HepG2 (cell line): ENCODE data around the gene SLCO4A1. TPM values are rescaled to one million over a fixed set of nuclear protein-coding genes. Genes with fewer than 3 reads are reported as not detected.

Experiments
- GTF3A ChIP-seq: sonication (generic); formaldehyde crosslinking; conservative IDR thresholded peaks from 2 replicates; pipeline ENCODE4 v1.4.0; 2020; ENCODE audit warnings: mild to moderate bottlenecking, missing genetic modification reagents
- HDAC6 ChIP-seq: fragments of 200-600 bp; sonication (generic); IDR thresholded peaks from 2 replicates; pipeline ENCODE4 v1.7.0; 2017; ENCODE audit warnings: mild to moderate bottlenecking, antibody characterized with exemption, low read length, low read depth
- ISL2 ChIP-seq: sonication (generic); formaldehyde crosslinking; IDR thresholded peaks from 2 replicates; pipeline ENCODE4 v1.5.0; 2020; ENCODE audit warnings: missing genetic modification reagents
- KLF9 ChIP-seq: IDR thresholded peaks from 2 replicates; pipeline ENCODE4 v1.6.1; 2016; ENCODE audit warnings: low read depth
- MAZ ChIP-seq, 2 experiments: sonication (generic) in 1 of 2; formaldehyde crosslinking in 1 of 2; IDR thresholded peaks; 2 replicates each; pipeline versions ENCODE4 v1.5.0 to v1.6.1; 2012 to 2020; ENCODE audit warnings: low read depth in 2 of 2, mild to moderate bottlenecking in 2 of 2, borderline replicate concordance in 1 of 2, improper control_type of control experiment in 1 of 2, low read length in 1 of 2, missing genetic modification reagents in 1 of 2, moderate library complexity in 1 of 2
- RFXANK ChIP-seq: IDR thresholded peaks from 2 replicates; pipeline ENCODE4 v1.6.1; 2016
- SKI ChIP-seq: fragments of 450-650 bp; IDR thresholded peaks from one replicate; pipeline ENCODE4 v1.6.1; 2018; ENCODE audit warnings: mild to moderate bottlenecking; ENCODE audit not compliant: partially characterized antibody
- SP2 ChIP-seq: sonication (generic); formaldehyde crosslinking; IDR thresholded peaks from 2 replicates; pipeline ENCODE4 v1.5.1; 2020; ENCODE audit warnings: mild to moderate bottlenecking, missing genetic modification reagents
- TIGD3 ChIP-seq: sonication (generic); formaldehyde crosslinking; IDR thresholded peaks from 2 replicates; pipeline ENCODE4 v1.5.1; 2020; ENCODE audit warnings: mild to moderate bottlenecking, missing genetic modification reagents, borderline replicate concordance
- ZNF337 ChIP-seq: sonication (generic); formaldehyde crosslinking; IDR thresholded peaks from 2 replicates; pipeline ENCODE4 v1.5.1; 2020; ENCODE audit warnings: missing genetic modification reagents, low read depth, mild to moderate bottlenecking, borderline replicate concordance
- ZNF33A ChIP-seq: sonication (generic); formaldehyde crosslinking; IDR thresholded peaks from 2 replicates; pipeline ENCODE4 v1.5.1; 2020; ENCODE audit warnings: missing genetic modification reagents, mild to moderate bottlenecking, moderate library complexity, borderline replicate concordance
- ZNF576 ChIP-seq: sonication (generic); formaldehyde crosslinking; IDR thresholded peaks from 2 replicates; pipeline ENCODE4 v1.4.0; 2020; ENCODE audit warnings: mild to moderate bottlenecking, missing genetic modification reagents
- ZNF614 ChIP-seq: IDR thresholded peaks from 2 replicates; pipeline ENCODE4 v1.6.1; 2018; ENCODE audit warnings: missing biosample characterization, missing genetic modification reagents, inconsistent platforms, borderline replicate concordance
- ZNF687 ChIP-seq: sonication (generic); formaldehyde crosslinking; IDR thresholded peaks from 2 replicates; pipeline ENCODE4 v1.5.1; 2020; ENCODE audit warnings: mild to moderate bottlenecking, missing genetic modification reagents, moderate library complexity
- ZNF83 ChIP-seq: sonication (generic); formaldehyde crosslinking; IDR thresholded peaks from 2 replicates; pipeline ENCODE4 v1.4.0; 2020; ENCODE audit warnings: missing genetic modification reagents, mild to moderate bottlenecking, borderline replicate concordance
- polyA plus RNA-seq, 8 experiments: library from polyadenylated mRNA; depleted of rRNA in 3 of 8; stranded (reverse) in 7 of 8; unstranded in 1 of 8; fragments of >200 nt; fragmentation: Illumina TruSeq in 4 of 8; extraction: Trizol in 4 of 8; gene quantifications; 2 replicates each; pipeline versions ENCODE4 v1.2.1 to v1.2.3, GENCODE V29; 2011 to 2016; ENCODE audit warnings: low read depth in 4 of 8, missing spikeins in 1 of 8, mixed read lengths in 1 of 8; ENCODE audit not compliant: insufficient read depth in 1 of 8
- total RNA-seq, 5 experiments: library from RNA; depleted of rRNA; stranded (reverse); fragments of >200 nt; fragmentation: Illumina TruSeq; extraction: Trizol; gene quantifications; 2 replicates each; pipeline ENCODE4 v1.2.3, GENCODE V29; 2016; ENCODE audit warnings: low read depth in 1 of 5
- TF ChIP-seq, protein P1 (sequence below): sonication (generic); formaldehyde crosslinking; IDR thresholded peaks from 2 replicates; pipeline ENCODE4 v1.5.0; 2020; ENCODE audit warnings: missing genetic modification reagents
- TF ChIP-seq, protein P2 (sequence below): sonication (generic); formaldehyde crosslinking; IDR thresholded peaks from 2 replicates; pipeline ENCODE4 v1.4.0; 2020; ENCODE audit warnings: mild to moderate bottlenecking, missing genetic modification reagents

SLCO4A1 gene
- total and polyA plus RNA-seq, 2 of the 13 experiments (the other 11 are each of a cell fraction or from before 2014, with no cell fraction given): 55.5 to 112 TPM

- TF ChIP-seq KLF9 (CRISPR knock-in tag) (no peak), MAZ (IDR thresholded peaks at IDR 0.05; ENCODE audit: borderline replicate concordance, low read depth, low read length) (no peak), MAZ (CRISPR knock-in tag; IDR thresholded peaks at IDR 0.05; ENCODE audit: low read depth) (no peak), ZNF614 (no peak), ISL2 (no peak), SP2 (no peak), HDAC6 (no peak), ZNF83 (CRISPR knock-in tag) (no peak), SKI (no peak), TIGD3 (CRISPR knock-in tag) (no peak), ZNF337 (CRISPR knock-in tag) (no peak), ZNF687 (CRISPR knock-in tag) (no peak), GTF3A (CRISPR knock-in tag) (no peak), ZNF33A (CRISPR knock-in tag) (no peak), ZNF576 (CRISPR knock-in tag) (no peak), RFXANK (CRISPR knock-in tag) (no peak)
- TF ChIP-seq, protein P1, sequence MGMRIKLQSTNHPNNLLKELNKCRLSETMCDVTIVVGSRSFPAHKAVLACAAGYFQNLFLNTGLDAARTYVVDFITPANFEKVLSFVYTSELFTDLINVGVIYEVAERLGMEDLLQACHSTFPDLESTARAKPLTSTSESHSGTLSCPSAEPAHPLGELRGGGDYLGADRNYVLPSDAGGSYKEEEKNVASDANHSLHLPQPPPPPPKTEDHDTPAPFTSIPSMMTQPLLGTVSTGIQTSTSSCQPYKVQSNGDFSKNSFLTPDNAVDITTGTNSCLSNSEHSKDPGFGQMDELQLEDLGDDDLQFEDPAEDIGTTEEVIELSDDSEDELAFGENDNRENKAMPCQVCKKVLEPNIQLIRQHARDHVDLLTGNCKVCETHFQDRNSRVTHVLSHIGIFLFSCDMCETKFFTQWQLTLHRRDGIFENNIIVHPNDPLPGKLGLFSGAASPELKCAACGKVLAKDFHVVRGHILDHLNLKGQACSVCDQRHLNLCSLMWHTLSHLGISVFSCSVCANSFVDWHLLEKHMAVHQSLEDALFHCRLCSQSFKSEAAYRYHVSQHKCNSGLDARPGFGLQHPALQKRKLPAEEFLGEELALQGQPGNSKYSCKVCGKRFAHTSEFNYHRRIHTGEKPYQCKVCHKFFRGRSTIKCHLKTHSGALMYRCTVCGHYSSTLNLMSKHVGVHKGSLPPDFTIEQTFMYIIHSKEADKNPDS (CRISPR knock-in tag): no peak
- TF ChIP-seq, protein P2, sequence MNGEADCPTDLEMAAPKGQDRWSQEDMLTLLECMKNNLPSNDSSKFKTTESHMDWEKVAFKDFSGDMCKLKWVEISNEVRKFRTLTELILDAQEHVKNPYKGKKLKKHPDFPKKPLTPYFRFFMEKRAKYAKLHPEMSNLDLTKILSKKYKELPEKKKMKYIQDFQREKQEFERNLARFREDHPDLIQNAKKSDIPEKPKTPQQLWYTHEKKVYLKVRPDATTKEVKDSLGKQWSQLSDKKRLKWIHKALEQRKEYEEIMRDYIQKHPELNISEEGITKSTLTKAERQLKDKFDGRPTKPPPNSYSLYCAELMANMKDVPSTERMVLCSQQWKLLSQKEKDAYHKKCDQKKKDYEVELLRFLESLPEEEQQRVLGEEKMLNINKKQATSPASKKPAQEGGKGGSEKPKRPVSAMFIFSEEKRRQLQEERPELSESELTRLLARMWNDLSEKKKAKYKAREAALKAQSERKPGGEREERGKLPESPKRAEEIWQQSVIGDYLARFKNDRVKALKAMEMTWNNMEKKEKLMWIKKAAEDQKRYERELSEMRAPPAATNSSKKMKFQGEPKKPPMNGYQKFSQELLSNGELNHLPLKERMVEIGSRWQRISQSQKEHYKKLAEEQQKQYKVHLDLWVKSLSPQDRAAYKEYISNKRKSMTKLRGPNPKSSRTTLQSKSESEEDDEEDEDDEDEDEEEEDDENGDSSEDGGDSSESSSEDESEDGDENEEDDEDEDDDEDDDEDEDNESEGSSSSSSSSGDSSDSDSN: no peak
- TF ChIP-seq, all 625 proteins: peak for 16
These were observed 23.4 kb upstream of the SLCO4A1 start (continued) for GRCh38 chr20:62618611-62619529.
